SK-N-SH (cell line): ENCODE data around the gene TYMS. TPM values are rescaled to one million over a fixed set of nuclear protein-coding genes. Genes with fewer than 3 reads are reported as not detected.

Experiments
- CTCF ChIA-PET: fragments of 300-600, 350-600 bp; formaldehyde crosslinking; extraction: SDS; loops from one replicate; lab custom pipeline; 2021; lab: Yijun Ruan, JAX
- POLR2A ChIA-PET: fragments of 350-600 bp; sonication (Branson Sonifier 250); formaldehyde crosslinking; extraction: SDS; loops from one replicate; lab custom pipeline; 2020; ENCODE audit warnings: antibody characterized with exemption, inconsistent platforms; lab: Yijun Ruan, JAX
- DNase-seq: peaks from one replicate; pipeline ENCODE4 v3.0.0; 2012
- H2AFZ ChIP-seq: fragments of 200-600 bp; sonication (generic); 2 replicates; pipeline ENCODE4 v1.8.1; 2016; ENCODE audit warnings: antibody characterized with exemption, mild to moderate bottlenecking, low read depth
- H3F3A ChIP-seq: fragments of 200-600 bp; sonication (generic); replicated peaks from 2 replicates; pipeline ENCODE3; 2016; ENCODE audit warnings: antibody characterized with exemption, mild to moderate bottlenecking; ENCODE audit not compliant: insufficient read depth
- H3K27ac ChIP-seq, 2 experiments: fragments of 200-500 bp in 1 of 2; fragments of 200-600 bp in 1 of 2; sonication (Bioruptor generic) in 1 of 2; sonication (generic), shearing (Covaris generic) in 1 of 2; 2 replicates each; pipeline versions ENCODE4 v1.5.1 to v1.6.1; 2014 to 2016; ENCODE audit warnings: low read depth in 2 of 2, inconsistent platforms in 1 of 2, low read length in 1 of 2, mild to moderate bottlenecking in 1 of 2, mixed read lengths in 1 of 2
- H3K27me3 ChIP-seq: fragments of 200-600 bp; sonication (generic), shearing (Covaris generic); 2 replicates; pipeline ENCODE4 v1.6.1; 2016; ENCODE audit warnings: mixed run types; ENCODE audit not compliant: insufficient read depth
- H3K36me3 ChIP-seq, 2 experiments: fragments of 200-500 bp in 1 of 2; fragments of 200-600 bp in 1 of 2; sonication (Bioruptor generic) in 1 of 2; sonication (generic) in 1 of 2; replicated peaks in 1 of 2; 2 replicates each; pipeline versions ENCODE3 to v1.5.1; 2014 to 2016; ENCODE audit warnings: low read length in 1 of 2, mild to moderate bottlenecking in 1 of 2; ENCODE audit not compliant: insufficient read depth in 2 of 2, control insufficient read depth in 1 of 2
- H3K4me1 ChIP-seq, 2 experiments: fragments of 200-500 bp in 1 of 2; fragments of 200-600 bp in 1 of 2; sonication (Bioruptor generic) in 1 of 2; sonication (generic), shearing (Covaris generic) in 1 of 2; 2 replicates each; pipeline versions ENCODE4 v1.5.1 to v1.6.1; 2014 to 2016; ENCODE audit warnings: low read depth in 1 of 2, low read length in 1 of 2, mixed run types in 1 of 2; ENCODE audit not compliant: insufficient read depth in 2 of 2, control insufficient read depth in 1 of 2
- H3K4me2 ChIP-seq: fragments of 200-600 bp; sonication (generic), shearing (Covaris generic); 2 replicates; pipeline ENCODE4 v1.6.1; 2017; ENCODE audit warnings: mixed run types
- H3K4me3 ChIP-seq, 2 experiments: fragments of 200-500 bp in 1 of 2; fragments of 200-600 bp in 1 of 2; sonication (Bioruptor generic) in 1 of 2; sonication (generic), shearing (Covaris generic) in 1 of 2; 2 replicates each; pipeline versions ENCODE4 v1.5.1 to v1.8.1; 2014 to 2016; ENCODE audit warnings: low read depth in 2 of 2, inconsistent platforms in 1 of 2, low read length in 1 of 2, mild to moderate bottlenecking in 1 of 2, mixed read lengths in 1 of 2, moderate library complexity in 1 of 2
- H3K79me2 ChIP-seq: fragments of 200-600 bp; sonication (generic); 2 replicates; pipeline ENCODE4 v1.8.1; 2017; ENCODE audit warnings: mild to moderate bottlenecking; ENCODE audit not compliant: insufficient read depth
- H3K9ac ChIP-seq: fragments of 200-600 bp; sonication (generic); 2 replicates; pipeline ENCODE4 v1.6.1; 2017; ENCODE audit warnings: mixed run types
- H3K9me2 ChIP-seq: fragments of 200-600 bp; sonication (generic); 2 replicates; pipeline ENCODE4 v1.6.1; 2017; ENCODE audit warnings: mixed run types
- H3K9me3 ChIP-seq: fragments of 200-600 bp; sonication (generic); 2 replicates; pipeline ENCODE4 v1.6.1; 2017; ENCODE audit warnings: mixed run types, mild to moderate bottlenecking, moderate library complexity
- H4K20me1 ChIP-seq: fragments of 200-600 bp; sonication (generic); 2 replicates; pipeline ENCODE4 v1.6.1; 2017; ENCODE audit warnings: mild to moderate bottlenecking, mixed run types; ENCODE audit not compliant: insufficient read depth
- EP300 ChIP-seq, 2 experiments: IDR thresholded peaks; 2 replicates each; pipeline versions ENCODE4 v1.4.0 to v1.6.1; 2012; ENCODE audit warnings: borderline replicate concordance in 1 of 2, low read depth in 1 of 2, low read length in 1 of 2
- FOSL2 ChIP-seq: IDR thresholded peaks from 2 replicates; pipeline ENCODE4 v1.4.0; 2012; ENCODE audit warnings: low read depth, mild to moderate bottlenecking, moderate library complexity, borderline replicate concordance
- FOXJ3 ChIP-seq: sonication (generic); formaldehyde crosslinking; IDR thresholded peaks from 2 replicates; pipeline ENCODE4 v1.5.1; 2020; ENCODE audit warnings: mild to moderate bottlenecking, missing genetic modification reagents
- GATA2 ChIP-seq: sonication (generic); formaldehyde crosslinking; IDR thresholded peaks from 2 replicates; pipeline ENCODE4 v1.5.0; 2020; ENCODE audit warnings: mild to moderate bottlenecking, missing genetic modification reagents
- MXI1 ChIP-seq: IDR thresholded peaks from 2 replicates; pipeline ENCODE4 v1.6.1; 2012; ENCODE audit warnings: mild to moderate bottlenecking, low read depth, low read length, improper control_type of control experiment
- NFIC ChIP-seq: IDR thresholded peaks from 2 replicates; pipeline ENCODE4 v1.4.0; 2012; ENCODE audit warnings: borderline replicate concordance
- POLR2AphosphoS5 ChIP-seq: IDR thresholded peaks from 2 replicates; pipeline ENCODE4 v1.6.1; 2012; ENCODE audit warnings: low read depth, low read length
- RFX5 ChIP-seq: IDR thresholded peaks from 2 replicates; pipeline ENCODE4 v1.6.1; 2012; ENCODE audit warnings: mild to moderate bottlenecking, improper control_type of control experiment, low read length
- RXRA ChIP-seq: IDR thresholded peaks from 2 replicates; pipeline ENCODE4 v1.4.0; 2012; ENCODE audit warnings: low read depth, mild to moderate bottlenecking, borderline replicate concordance
- SIN3A ChIP-seq: IDR thresholded peaks from 2 replicates; pipeline ENCODE4 v1.6.1; 2012; ENCODE audit warnings: low read depth, mild to moderate bottlenecking, low read length, moderate library complexity, borderline replicate concordance
- TEAD4 ChIP-seq: IDR thresholded peaks from 2 replicates; pipeline ENCODE4 v1.4.0; 2012; ENCODE audit warnings: mild to moderate bottlenecking, borderline replicate concordance; ENCODE audit not compliant: insufficient read depth
- whole genome bisulfite sequencing: methylation state at CpG from one replicate; pipeline ENCODE4 v1.1.6; 2017; ENCODE audit warnings: low lambda C conversion rate; 5-methylcytosine and 5-hydroxymethylcytosine counted together
- polyA plus RNA-seq, 3 experiments: library from polyadenylated mRNA; depleted of rRNA; stranded (reverse); fragments of >200 nt; gene quantifications; 2 replicates each; pipeline ENCODE4 v1.2.3, GENCODE V29; 2012
- TF ChIP-seq, protein P1 (sequence below): IDR thresholded peaks from 2 replicates; pipeline ENCODE4 v1.4.0; 2012; ENCODE audit warnings: low read depth, borderline replicate concordance
- TF ChIP-seq, protein P2 (sequence below): IDR thresholded peaks from 2 replicates; pipeline ENCODE4; 2012
- TF ChIP-seq, protein P3 (sequence below): IDR thresholded peaks from 2 replicates; pipeline ENCODE4 v1.4.0; 2012; ENCODE audit warnings: low read depth, borderline replicate concordance

The TYMS gene
- polyA plus RNA-seq, 1 of the 3 experiments (the other 2 are of a cell fraction), result 101 TPM

DNA sequence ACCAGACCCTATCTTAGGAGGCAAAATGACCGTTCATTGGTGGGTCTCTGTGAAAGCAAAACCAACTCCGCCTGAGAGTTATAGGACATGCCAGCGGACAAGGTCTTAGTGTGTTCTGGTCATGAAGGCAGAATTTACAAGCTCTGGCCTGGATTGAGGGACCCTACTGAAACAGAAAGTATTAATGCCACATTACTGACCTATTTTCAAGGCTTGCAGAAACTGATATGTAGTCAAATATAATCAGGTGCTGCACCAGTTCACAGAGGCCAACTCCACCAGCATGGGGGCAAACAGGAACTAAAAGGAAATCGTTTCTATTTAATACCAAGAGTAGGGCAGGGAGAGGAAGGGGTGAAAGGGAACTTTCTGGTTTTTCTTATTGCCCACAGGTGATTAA lies 19.7 kb downstream of the TYMS start:
- ChIA-PET CTCF (interaction anchor here (1.2 to 1.5 kb wide), 2 partner anchors 53 to 64 kb away, joined by 4 to 5 read pairs; no protein-coding TSS in a partner anchor), POLR2A (no interaction called here)

DNA sequence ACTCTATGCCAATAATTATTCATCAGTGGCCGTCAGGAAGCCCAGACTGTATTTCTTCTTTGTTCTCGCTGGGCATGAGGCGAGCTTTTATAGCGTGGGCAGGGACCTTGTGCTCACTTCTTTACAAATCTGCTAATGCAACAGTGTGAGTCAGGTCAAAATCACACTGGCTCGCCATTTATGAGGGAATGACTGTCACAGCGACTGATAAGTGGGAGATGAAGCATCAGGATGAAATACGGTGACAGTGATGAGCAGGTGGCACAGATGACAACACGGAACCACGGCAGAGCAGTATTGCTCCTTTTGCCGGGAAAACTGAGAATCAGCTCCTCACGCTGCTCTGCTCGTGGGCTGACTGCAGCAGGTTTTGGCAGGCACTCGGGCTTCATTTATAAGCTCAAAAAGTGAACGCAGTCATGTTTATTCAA lies 20.5 kb downstream of the TYMS start:
- no peak for TF ChIP-seq MXI1
- TF ChIP-seq NFIC, result no peak
- no peak for TF ChIP-seq POLR2AphosphoS5
- no peak for TF ChIP-seq SIN3A
- no peak for TF ChIP-seq FOXJ3
- TF ChIP-seq RFX5, result no peak
- no peak for TF ChIP-seq TEAD4
- no peak for TF ChIP-seq EP300 (IDR thresholded peaks at IDR 0.05; ENCODE audit: borderline replicate concordance in 1 of 2, low read depth in 1 of 2, low read length in 1 of 2)
- TF ChIP-seq, protein P1, sequence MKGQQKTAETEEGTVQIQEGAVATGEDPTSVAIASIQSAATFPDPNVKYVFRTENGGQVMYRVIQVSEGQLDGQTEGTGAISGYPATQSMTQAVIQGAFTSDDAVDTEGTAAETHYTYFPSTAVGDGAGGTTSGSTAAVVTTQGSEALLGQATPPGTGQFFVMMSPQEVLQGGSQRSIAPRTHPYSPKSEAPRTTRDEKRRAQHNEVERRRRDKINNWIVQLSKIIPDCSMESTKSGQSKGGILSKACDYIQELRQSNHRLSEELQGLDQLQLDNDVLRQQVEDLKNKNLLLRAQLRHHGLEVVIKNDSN, result no peak
- no peak for TF ChIP-seq GATA2 (CRISPR knock-in tag)
- TF ChIP-seq, protein P2, sequence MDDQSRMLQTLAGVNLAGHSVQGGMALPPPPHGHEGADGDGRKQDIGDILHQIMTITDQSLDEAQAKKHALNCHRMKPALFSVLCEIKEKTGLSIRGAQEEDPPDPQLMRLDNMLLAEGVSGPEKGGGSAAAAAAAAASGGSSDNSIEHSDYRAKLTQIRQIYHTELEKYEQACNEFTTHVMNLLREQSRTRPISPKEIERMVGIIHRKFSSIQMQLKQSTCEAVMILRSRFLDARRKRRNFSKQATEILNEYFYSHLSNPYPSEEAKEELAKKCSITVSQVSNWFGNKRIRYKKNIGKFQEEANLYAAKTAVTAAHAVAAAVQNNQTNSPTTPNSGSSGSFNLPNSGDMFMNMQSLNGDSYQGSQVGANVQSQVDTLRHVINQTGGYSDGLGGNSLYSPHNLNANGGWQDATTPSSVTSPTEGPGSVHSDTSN, result no peak
- TF ChIP-seq RXRA, result no peak
- CTCF ChIA-PET, result interaction anchor here (1.5 kb wide), 1 partner anchor 54 kb away, joined by 5 read pairs; no protein-coding TSS in a partner anchor
- H3K4me3 ChIP-seq, result no peak overlapping the region
- H3K27ac ChIP-seq, result no peak overlapping the region
- H3K4me1 ChIP-seq, result no peaks in the 10 kb centered on the region
- peaks cover 16 to 48% of the 10 kb centered on the region in 2 experiments for H3K36me3 ChIP-seq
- H3K4me2 ChIP-seq, result no peak overlapping the region
- no peak overlapping the region for H2AFZ ChIP-seq
- POLR2A ChIA-PET, result no interaction called here
- H3K9ac ChIP-seq, result no peak overlapping the region
- peaks cover 5% of the 10 kb centered on the region for H3F3A ChIP-seq
- 86% methylated on average over 14 of the region's 14 CpGs for WGBS
- no peak for DNase-seq
- no peaks in the 10 kb centered on the region for H4K20me1 ChIP-seq
- no peaks in the 10 kb centered on the region for H3K79me2 ChIP-seq
- H3K9me2 ChIP-seq, result no peaks in the 10 kb centered on the region
- no peaks in the 10 kb centered on the region for H3K9me3 ChIP-seq
- H3K27me3 ChIP-seq, result no peaks in the 10 kb centered on the region

More for the DNA sequence above, 19.7 kb downstream of the TYMS start:
- no peak overlapping the region for H3K27ac ChIP-seq
- H3F3A ChIP-seq, result peaks cover 9% of the 10 kb centered on the region
- H3K27me3 ChIP-seq, result no peaks in the 10 kb centered on the region
- 78% methylated on average over 4 of the region's 4 CpGs for WGBS
- no peak overlapping the region for H2AFZ ChIP-seq
- H3K9ac ChIP-seq, result no peak overlapping the region
- no peaks in the 10 kb centered on the region for H3K79me2 ChIP-seq
- no peak overlapping the region for H3K4me2 ChIP-seq
- DNase-seq, result no peak
- TF ChIP-seq, protein P3, sequence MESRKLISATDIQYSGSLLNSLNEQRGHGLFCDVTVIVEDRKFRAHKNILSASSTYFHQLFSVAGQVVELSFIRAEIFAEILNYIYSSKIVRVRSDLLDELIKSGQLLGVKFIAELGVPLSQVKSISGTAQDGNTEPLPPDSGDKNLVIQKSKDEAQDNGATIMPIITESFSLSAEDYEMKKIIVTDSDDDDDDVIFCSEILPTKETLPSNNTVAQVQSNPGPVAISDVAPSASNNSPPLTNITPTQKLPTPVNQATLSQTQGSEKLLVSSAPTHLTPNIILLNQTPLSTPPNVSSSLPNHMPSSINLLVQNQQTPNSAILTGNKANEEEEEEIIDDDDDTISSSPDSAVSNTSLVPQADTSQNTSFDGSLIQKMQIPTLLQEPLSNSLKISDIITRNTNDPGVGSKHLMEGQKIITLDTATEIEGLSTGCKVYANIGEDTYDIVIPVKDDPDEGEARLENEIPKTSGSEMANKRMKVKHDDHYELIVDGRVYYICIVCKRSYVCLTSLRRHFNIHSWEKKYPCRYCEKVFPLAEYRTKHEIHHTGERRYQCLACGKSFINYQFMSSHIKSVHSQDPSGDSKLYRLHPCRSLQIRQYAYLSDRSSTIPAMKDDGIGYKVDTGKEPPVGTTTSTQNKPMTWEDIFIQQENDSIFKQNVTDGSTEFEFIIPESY, result no peak
- no peak for TF ChIP-seq FOSL2
- TF ChIP-seq, all 33 proteins: peak for 0
- Histone ChIP-seq H3K4me1 (no peaks in the 10 kb centered on the region), H3K9me2 (no peaks in the 10 kb centered on the region), H3K9me3 (no peaks in the 10 kb centered on the region), H3K36me3 (peaks cover 18 to 54% of the 10 kb centered on the region in 2 experiments), H3K4me3 (no peak overlapping the region), H4K20me1 (no peaks in the 10 kb centered on the region)
